Caco-2 (cell line): ENCODE results near the gene PCNP. TPM values are rescaled to one million over a fixed set of nuclear protein-coding genes. Genes with fewer than 3 reads are reported as not detected.

Experiments
- BruUV-seq: library from RNA; stranded (reverse); fragments of 400-500 nt; replicated peaks from 2 replicates; lab custom pipeline; 2021; lab: Mats Ljungman, UMichigan
- CTCF ChIA-PET: fragments of 300-600 bp; sonication (Branson Sonifier 250); formaldehyde crosslinking; loops from one replicate; lab custom pipeline; 2022; ENCODE audit warnings: antibody characterized with exemption; lab: Charles Lee
- POLR2A ChIA-PET: fragments of 300-600 bp; sonication (Branson Sonifier 250); formaldehyde crosslinking; loops from one replicate; lab custom pipeline; 2022; ENCODE audit warnings: antibody characterized with exemption; lab: Charles Lee
- DNase-seq, 2 experiments: peaks; one replicate each; pipeline versions ENCODE4 v3.0.0 to v3.0.0-alpha.2; 2020 to 2022
- H3K27me3 ChIP-seq: replicated peaks from 2 replicates; pipeline ENCODE4 v1.6.0; 2011; ENCODE audit warnings: low read length; ENCODE audit not compliant: control insufficient read depth, insufficient read depth
- H3K36me3 ChIP-seq: 2 replicates; pipeline ENCODE4 v1.5.1; 2011; ENCODE audit warnings: low read length; ENCODE audit not compliant: control insufficient read depth, insufficient read depth
- H3K4me1 ChIP-seq: fragments of 250-450 bp; sonication (Bioruptor Pico); 2 replicates; pipeline ENCODE4 v1.5.1; 2020; ENCODE audit warnings: mild to moderate bottlenecking
- H3K4me3 ChIP-seq: 2 replicates; pipeline ENCODE4 v1.5.1; 2011; ENCODE audit warnings: low read depth, mild to moderate bottlenecking, control low read depth, low read length
- H3K9me3 ChIP-seq: fragments of 250-450 bp; sonication (Bioruptor Pico); 2 replicates; pipeline ENCODE4 v1.5.1; 2020; ENCODE audit warnings: mild to moderate bottlenecking, moderate library complexity
- H3K27ac Mint-ChIP-seq: one replicate; pipeline ENCODE4 v1.8.0; 2022; ENCODE audit warnings: mixed read lengths; ENCODE audit not compliant: unreplicated experiment
- H3K27me3 Mint-ChIP-seq: one replicate; pipeline ENCODE4 v1.8.0; 2022; ENCODE audit warnings: mixed read lengths; ENCODE audit not compliant: insufficient read depth, unreplicated experiment
- H3K36me3 Mint-ChIP-seq: one replicate; pipeline ENCODE4 v1.8.0; 2022; ENCODE audit warnings: mild to moderate bottlenecking, mixed read lengths; ENCODE audit not compliant: insufficient read depth, unreplicated experiment
- H3K4me1 Mint-ChIP-seq: one replicate; pipeline ENCODE4 v1.8.0; 2022; ENCODE audit warnings: low read depth, mixed read lengths; ENCODE audit not compliant: unreplicated experiment
- H3K4me3 Mint-ChIP-seq: one replicate; pipeline ENCODE4 v1.8.0; 2022; ENCODE audit warnings: mild to moderate bottlenecking, moderate library complexity, mixed read lengths; ENCODE audit not compliant: unreplicated experiment
- H3K9me3 Mint-ChIP-seq: one replicate; pipeline ENCODE4 v1.8.0; 2022; ENCODE audit warnings: mixed read lengths; ENCODE audit not compliant: unreplicated experiment
- CTCF ChIP-seq, 2 experiments: fragments of 200-600 bp in 1 of 2; IDR thresholded peaks; 1 replicate in 1 of 2; 2 replicates in 1 of 2; pipeline versions ENCODE4 v1.5.1 to v1.8.0; 2011 to 2022; ENCODE audit warnings: antibody characterized with exemption in 1 of 2, control low read depth in 1 of 2, inconsistent platforms in 1 of 2, low read depth in 1 of 2, low read length in 1 of 2, mild to moderate bottlenecking in 1 of 2, moderate library complexity in 1 of 2; ENCODE audit not compliant: insufficient read depth in 1 of 2, severe bottlenecking in 1 of 2, unreplicated experiment in 1 of 2
- intact Hi-C: fragments of 100-400 bp; cut with micrococcal nuclease; formaldehyde crosslinking; loops from one replicate; pipeline ENCODE4 v1.10.0; 2022; ENCODE audit not compliant: unreplicated experiment
- total RNA-seq: library from RNA; stranded (reverse); gene quantifications from 2 replicates; pipeline ENCODE4 v1.2.3, GENCODE V29; 2022

PCNP gene
- total RNA-seq, 1 experiment from 2014 or later: 141 TPM

- no peaks in the 10 kb centered on the region for H3K36me3 ChIP-seq
- no peak overlapping the region for H3K4me3 Mint-ChIP-seq
- H3K27me3 ChIP-seq: no peaks in the 10 kb centered on the region
- H3K27me3 Mint-ChIP-seq: no peaks in the 10 kb centered on the region
- CTCF ChIA-PET: no interaction called here
- peaks cover 6% of the 10 kb centered on the region for H3K4me1 Mint-ChIP-seq
- H3K4me1 ChIP-seq: peaks cover 9% of the 10 kb centered on the region
- H3K27ac Mint-ChIP-seq: no peak overlapping the region
- no peak overlapping the region for H3K4me3 ChIP-seq
- intact Hi-C loops: no loop called here
- no peaks in the 10 kb centered on the region for H3K9me3 ChIP-seq
- peaks cover 6% of the 10 kb centered on the region for H3K36me3 Mint-ChIP-seq
- POLR2A ChIA-PET: no interaction called here
- no peaks in the 10 kb centered on the region for H3K9me3 Mint-ChIP-seq
- BruUV-seq: no TSS peak
- DNase-seq: no peak
- no peak for TF ChIP-seq CTCF (IDR thresholded peaks at IDR 0.05; ENCODE audit: insufficient read depth in 1 of 2, low read depth in 1 of 2, low read length in 1 of 2, severe bottlenecking in 1 of 2, unreplicated experiment in 1 of 2)
Observed at GRCh38 chr3:101642441-101642840, 68.5 kb downstream of the PCNP start.

- H3K4me1 Mint-ChIP-seq: peaks cover 6% of the 10 kb centered on the region
- H3K27me3 ChIP-seq: no peaks in the 10 kb centered on the region
- intact Hi-C loops: no loop called here
- H3K4me3 ChIP-seq: no peak overlapping the region
- H3K9me3 ChIP-seq: no peaks in the 10 kb centered on the region
- H3K27me3 Mint-ChIP-seq: no peaks in the 10 kb centered on the region
- H3K9me3 Mint-ChIP-seq: no peaks in the 10 kb centered on the region
- POLR2A ChIA-PET: no interaction called here
- CTCF ChIA-PET: no interaction called here
- no TSS peak for BruUV-seq
- H3K27ac Mint-ChIP-seq: no peak overlapping the region
- peaks cover 6% of the 10 kb centered on the region for H3K36me3 Mint-ChIP-seq
- no peak overlapping the region for H3K4me3 Mint-ChIP-seq
- DNase-seq: no peak
- TF ChIP-seq CTCF (IDR thresholded peaks at IDR 0.05; ENCODE audit: insufficient read depth in 1 of 2, low read depth in 1 of 2, low read length in 1 of 2, severe bottlenecking in 1 of 2, unreplicated experiment in 1 of 2): no peak
- no peaks in the 10 kb centered on the region for H3K36me3 ChIP-seq
- peaks cover 9% of the 10 kb centered on the region for H3K4me1 ChIP-seq
Observed at GRCh38 chr3:101643009-101643844, 69.2 kb downstream of the PCNP start.

Other genes with a start within 250 kb of the PCNP start
- gene SENP7, start 61.0 kb upstream of the PCNP start, total RNA-seq: 7.6 and 8.5 TPM in 2 replicates
- gene TRMT10C, start 12.3 kb upstream of the PCNP start, total RNA-seq: 25.7 and 28.1 TPM in 2 replicates
- gene ZBTB11, start 103.0 kb downstream of the PCNP start, total RNA-seq: 16.4 and 18.0 TPM in 2 replicates
- gene RPL24, start 112.5 kb downstream of the PCNP start, total RNA-seq: 958 and 971 TPM in 2 replicates
- 4.3 and 4.5 TPM in 2 replicates for gene CEP97, start 150.4 kb downstream of the PCNP start, total RNA-seq
- gene NXPE3, start 205.0 kb downstream of the PCNP start, total RNA-seq: 4.9 and 5.3 TPM in 2 replicates